ENCODE results near the gene PLEKHG7. TPM values are rescaled to one million over a fixed set of nuclear protein-coding genes. Genes with fewer than 3 reads are reported as not detected.

PLEKHG7 gene
- total and polyA plus RNA-seq, 10 donors, result 0.62 to 8.8 (median 2.0) TPM

- peaks cover 0 to 16% (median 9%) of the 10 kb centered on the region in 8 donors for H3K9me3 ChIP-seq
- no peaks in the 10 kb centered on the region for H3K4me1 ChIP-seq
- WGBS, 5 donors, result 78 to 95% (median 85%) methylated on average over 1 of the region's 1 CpG
- TF ChIP-seq POLR2A (IDR thresholded peaks at IDR 0.05) (no peak), POLR2AphosphoS5 (IDR thresholded peaks at IDR 0.05) (no peak), CTCF (IDR thresholded peaks at IDR 0.05 in 8 of 11, conservative IDR thresholded peaks at IDR 0.05 in 3 of 11) (no peak)
- H3K36me3 ChIP-seq, result no peaks in the 10 kb centered on the region
- H3K27ac ChIP-seq, result no peak overlapping the region
- intact Hi-C loops (cut with DNase I; ENCODE audit: low total_unique reads), result no loop called here
- DNase-seq, result no peak
- no peak overlapping the region for H3K4me3 ChIP-seq
- H3K27me3 ChIP-seq (replicated peaks in 1 of 7), result no peaks in the 10 kb centered on the region
These were observed 7.2 kb upstream of the PLEKHG7 start for GRCh38 chr12:92695577-92695976.

- Histone ChIP-seq H3K4me3 (no peak overlapping the region), H3K27ac (peak overlapping the region in 2 of 8 donors; percentile 12 to 14)
- no peak for DNase-seq
These were observed 6.6 kb upstream of the PLEKHG7 start for GRCh38 chr12:92696216-92696615.

GRCh38 chr12:92698474-92698873 is 4.3 kb upstream of the PLEKHG7 start:
- H3K27ac ChIP-seq, result no peak overlapping the region
- no peaks in the 10 kb centered on the region for H3K36me3 ChIP-seq
- TF ChIP-seq POLR2AphosphoS5 (IDR thresholded peaks at IDR 0.05) (no peak), POLR2A (IDR thresholded peaks at IDR 0.05) (no peak), CTCF (IDR thresholded peaks at IDR 0.05 in 8 of 11, conservative IDR thresholded peaks at IDR 0.05 in 3 of 11) (no peak)
- DNase-seq, result no peak
- H3K27me3 ChIP-seq (replicated peaks in 1 of 7), result no peaks in the 10 kb centered on the region
- intact Hi-C loops (cut with DNase I; ENCODE audit: low total_unique reads), result no loop called here
- H3K4me3 ChIP-seq, result no peak overlapping the region
- peaks cover 0 to 8% (median 0%) of the 10 kb centered on the region in 6 donors for H3K4me1 ChIP-seq
- H3K9me3 ChIP-seq, result peaks cover 0 to 16% (median 9%) of the 10 kb centered on the region in 8 donors

More at GRCh38 chr12:92696216-92696615, 6.6 kb upstream of the PLEKHG7 start:
- Histone ChIP-seq H3K9me3 (peaks cover 0 to 16% (median 9%) of the 10 kb centered on the region in 8 donors), H3K36me3 (no peaks in the 10 kb centered on the region), H3K4me1 (no peaks in the 10 kb centered on the region), H3K27me3 (replicated peaks in 1 of 7) (no peaks in the 10 kb centered on the region)
- intact Hi-C loops (cut with DNase I; ENCODE audit: low total_unique reads), result no loop called here
- TF ChIP-seq POLR2A (IDR thresholded peaks at IDR 0.05), result no peak
- TF ChIP-seq CTCF (IDR thresholded peaks at IDR 0.05 in 8 of 11, conservative IDR thresholded peaks at IDR 0.05 in 3 of 11), result no peak
- TF ChIP-seq POLR2AphosphoS5 (IDR thresholded peaks at IDR 0.05), result no peak

GRCh38 chr12:92701441-92701840 is 1.3 kb upstream of the PLEKHG7 start:
- Histone ChIP-seq H3K4me3 (no peak overlapping the region), H3K36me3 (no peaks in the 10 kb centered on the region), H3K27me3 (replicated peaks in 1 of 7) (no peaks in the 10 kb centered on the region), H3K9me3 (peaks cover 0 to 16% (median 9%) of the 10 kb centered on the region in 8 donors), H3K27ac (peak overlapping the region in 1 of 8 donors; percentile 63), H3K4me1 (peaks cover 0 to 8% (median 0%) of the 10 kb centered on the region in 6 donors)
- no peak for TF ChIP-seq POLR2AphosphoS5 (IDR thresholded peaks at IDR 0.05)
- no peak for TF ChIP-seq POLR2A (IDR thresholded peaks at IDR 0.05)
- TF ChIP-seq CTCF (IDR thresholded peaks at IDR 0.05 in 8 of 11, conservative IDR thresholded peaks at IDR 0.05 in 3 of 11), result no peak
- intact Hi-C loops (cut with DNase I; ENCODE audit: low total_unique reads), result no loop called here
- no peak for DNase-seq
- WGBS, 5 donors, result 78 to 89% (median 86%) methylated on average over 1 of the region's 1 CpG

Data from spleen (tissue), 11 donors.